GM18520 (cell line): ENCODE results near the gene ZNF668.

Source experiments
- ATAC-seq: cut with Tn5 transposase; IDR thresholded peaks from one replicate; pipeline ENCODE4 v1.9.1; 2021; ENCODE audit not compliant: unreplicated experiment

The ZNF668 gene

GRCh38 chr16:31073970-31074813 lies at the start of gene ZNF668, which contains the start of gene ZNF646:
ZNF668 (minus strand) TSS chr16:31074240; CDS start chr16:31064459, 9,781 bp downstream.
ZNF646 (plus strand) TSS chr16:31074422; CDS start chr16:31076325, 1,903 bp downstream.
- peak; percentile 57 for ATAC-seq

DNA sequence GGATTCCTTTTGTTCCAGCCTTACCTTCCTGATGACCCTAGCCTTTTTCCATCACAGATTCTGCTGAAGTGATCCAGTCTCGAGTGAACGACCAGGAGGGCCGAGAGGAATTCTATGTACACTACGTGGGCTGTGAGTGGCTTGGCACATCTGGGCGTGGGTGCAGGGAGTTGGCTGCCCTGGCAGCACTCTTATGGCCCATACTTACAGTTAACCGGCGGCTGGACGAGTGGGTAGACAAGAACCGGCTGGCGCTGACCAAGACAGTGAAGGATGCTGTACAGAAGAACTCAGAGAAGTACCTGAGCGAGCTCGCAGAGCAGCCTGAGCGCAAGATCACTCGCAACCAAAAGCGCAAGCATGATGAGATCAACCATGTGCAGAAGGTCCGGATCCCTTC lies 46.1 kb upstream of the ZNF668 start:
- ATAC-seq, result no peak

DNA sequence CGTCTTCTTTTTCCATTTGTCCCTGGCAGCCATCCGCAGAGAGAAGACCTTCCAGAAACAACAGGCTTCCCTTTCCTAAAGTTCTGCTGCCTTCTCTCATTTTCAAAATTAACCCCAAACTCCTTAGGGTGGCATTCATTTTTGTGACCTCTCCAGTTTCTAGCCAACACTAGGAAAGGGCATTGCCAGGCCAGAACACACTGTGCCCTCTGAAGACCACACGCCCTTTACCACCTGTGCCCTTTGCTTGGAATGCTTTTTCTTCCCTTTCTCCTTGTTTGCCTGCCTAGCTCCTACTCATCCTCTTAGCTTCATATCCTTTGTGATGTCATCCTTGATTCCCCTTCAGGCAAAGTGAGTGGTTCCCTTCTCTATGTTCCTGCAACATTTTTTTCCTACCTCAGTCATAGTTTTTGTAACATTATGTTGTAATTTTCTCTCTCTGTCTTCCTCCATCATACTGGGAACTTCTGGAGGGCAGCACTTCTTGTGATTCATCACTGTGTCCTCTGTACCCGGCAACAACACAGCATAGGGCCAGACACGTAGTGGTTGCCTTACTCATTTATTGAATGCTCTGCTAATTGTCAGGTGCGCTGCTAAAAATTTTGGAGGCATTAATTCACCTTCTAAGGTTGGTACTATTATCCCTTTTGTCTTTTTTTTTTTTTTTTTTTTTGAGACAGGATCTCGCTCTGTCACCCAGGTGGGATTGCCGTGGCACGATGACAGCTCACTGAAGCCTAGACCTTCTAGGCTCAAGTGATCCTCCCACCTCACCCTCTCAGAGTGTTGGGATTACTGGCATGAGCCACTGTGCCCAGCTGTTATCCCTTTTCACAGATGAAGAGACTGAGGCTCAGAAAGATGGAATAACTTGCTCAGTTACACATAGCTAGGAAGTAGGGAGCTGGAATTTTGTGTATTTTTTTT lies 44.4 kb upstream of the ZNF668 start:
- no peak for ATAC-seq

DNA sequence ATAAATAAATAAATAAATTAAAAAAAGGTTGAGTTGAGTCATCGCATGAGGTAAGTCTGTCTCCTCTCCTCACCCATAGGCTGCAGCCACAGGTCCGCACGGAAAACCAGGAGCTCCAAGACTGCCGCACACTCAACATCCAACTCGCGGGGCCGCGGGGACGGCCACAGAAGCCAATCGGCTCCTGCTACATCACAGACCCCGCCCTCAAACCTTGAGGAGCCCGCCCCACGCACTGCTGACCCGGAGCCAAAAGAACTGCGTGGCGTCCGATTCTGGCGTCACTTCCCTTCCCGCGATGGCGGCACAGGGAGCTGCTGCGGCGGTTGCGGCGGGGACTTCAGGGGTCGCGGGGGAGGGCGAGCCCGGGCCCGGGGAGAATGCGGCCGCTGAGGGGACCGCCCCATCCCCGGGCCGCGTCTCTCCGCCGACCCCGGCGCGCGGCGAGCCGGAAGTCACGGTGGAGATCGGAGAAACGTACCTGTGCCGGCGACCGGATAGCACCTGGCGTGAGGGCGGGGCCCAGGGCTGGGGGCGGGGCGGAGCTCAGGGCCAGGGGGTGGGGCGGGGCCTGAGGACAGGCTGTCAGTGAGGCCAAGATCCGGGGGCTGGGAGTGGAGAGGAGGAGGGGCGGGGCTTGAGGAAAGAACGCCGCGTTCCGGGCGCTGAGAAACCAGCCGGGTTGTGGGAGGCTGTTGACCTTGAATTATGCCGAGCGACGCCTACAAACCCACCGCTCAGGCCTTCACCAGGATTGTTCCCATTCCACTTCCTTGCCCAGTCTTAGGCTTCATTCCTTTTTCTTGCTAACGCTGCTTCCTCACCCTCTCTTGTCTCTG lies 43.6 kb upstream of the ZNF668 start, which contains the start of gene KAT8:
Gene KAT8 (plus strand): TSS at position 281 of the 839 bp plus-strand sequence. CDS start 18 bp downstream, at position 299.
- peak; percentile 82 for ATAC-seq

GRCh38 chr16:31114468-31114867 lies 40.4 kb upstream of the ZNF668 start:
- no peak for ATAC-seq

DNA sequence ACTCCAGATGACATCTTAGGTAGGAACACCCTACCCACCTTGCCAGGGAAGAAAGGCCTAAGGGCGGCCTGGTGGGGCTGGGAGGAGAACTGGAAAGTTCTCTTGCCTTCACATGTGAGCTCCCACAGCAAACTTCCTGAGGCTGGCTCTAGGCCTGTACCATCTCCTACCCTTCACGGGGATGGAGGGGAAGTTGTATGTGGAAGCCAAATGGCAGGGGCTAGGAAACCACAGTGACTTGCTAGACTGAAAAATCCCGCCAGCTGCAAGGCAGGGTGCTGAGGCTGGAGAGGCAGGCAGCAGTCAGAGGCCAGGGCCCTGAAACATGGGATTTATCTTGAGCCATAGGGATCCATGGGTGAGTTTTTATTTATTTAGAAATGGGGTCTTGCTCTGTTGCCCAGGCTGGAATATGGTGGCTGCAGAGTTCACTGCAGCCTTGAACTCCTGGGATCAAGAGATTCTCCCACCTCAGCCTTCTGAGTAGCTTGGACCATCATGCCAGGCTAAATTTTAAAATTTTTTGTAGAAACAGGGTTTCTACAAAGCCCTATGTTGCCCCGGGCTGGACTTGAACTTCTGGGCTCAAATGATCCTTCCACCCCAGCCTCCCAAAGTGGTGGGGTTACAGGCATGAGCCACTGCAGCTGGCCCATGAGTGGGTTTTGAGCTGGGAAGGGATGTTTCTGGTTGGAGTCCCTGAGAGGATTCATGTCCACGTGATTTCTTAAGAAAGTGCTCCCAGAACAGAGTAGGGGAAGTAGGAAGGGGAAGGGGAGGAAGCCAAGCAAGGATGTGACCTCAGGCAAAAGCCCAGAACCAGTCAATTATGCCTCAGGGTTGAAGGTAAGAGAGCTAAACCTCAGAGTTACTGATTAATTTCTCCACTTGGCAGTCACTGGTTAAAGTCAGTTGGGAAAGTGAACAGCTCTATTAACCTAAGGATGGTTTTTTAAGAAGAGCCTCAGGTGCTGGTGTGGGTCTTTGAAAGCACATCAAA lies 39.4 kb upstream of the ZNF668 start:
- ATAC-seq, result no peak

DNA sequence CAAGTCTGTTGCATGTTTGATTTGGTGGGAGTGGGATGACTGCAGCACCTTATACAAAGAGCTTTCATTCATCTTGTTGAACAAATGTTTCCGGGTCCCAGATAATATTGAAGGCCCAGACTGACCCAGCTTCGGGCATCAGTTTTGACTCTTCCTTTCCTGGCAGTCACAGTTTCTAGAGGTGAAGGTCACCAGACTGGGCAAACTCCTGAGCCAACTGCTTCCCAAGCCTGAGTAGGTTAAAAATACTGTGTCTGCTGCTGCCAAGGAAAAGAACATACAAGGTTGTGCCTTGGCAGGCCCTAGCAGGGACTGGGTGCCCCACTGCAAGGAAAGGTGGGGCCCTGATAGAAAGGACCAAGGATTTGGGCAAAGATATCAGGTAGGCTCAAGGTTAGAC lies 38.7 kb upstream of the ZNF668 start:
- ATAC-seq, result no peak

GRCh38 chr16:31111881-31112466 lies 37.9 kb upstream of the ZNF668 start:
- no peak for ATAC-seq

DNA sequence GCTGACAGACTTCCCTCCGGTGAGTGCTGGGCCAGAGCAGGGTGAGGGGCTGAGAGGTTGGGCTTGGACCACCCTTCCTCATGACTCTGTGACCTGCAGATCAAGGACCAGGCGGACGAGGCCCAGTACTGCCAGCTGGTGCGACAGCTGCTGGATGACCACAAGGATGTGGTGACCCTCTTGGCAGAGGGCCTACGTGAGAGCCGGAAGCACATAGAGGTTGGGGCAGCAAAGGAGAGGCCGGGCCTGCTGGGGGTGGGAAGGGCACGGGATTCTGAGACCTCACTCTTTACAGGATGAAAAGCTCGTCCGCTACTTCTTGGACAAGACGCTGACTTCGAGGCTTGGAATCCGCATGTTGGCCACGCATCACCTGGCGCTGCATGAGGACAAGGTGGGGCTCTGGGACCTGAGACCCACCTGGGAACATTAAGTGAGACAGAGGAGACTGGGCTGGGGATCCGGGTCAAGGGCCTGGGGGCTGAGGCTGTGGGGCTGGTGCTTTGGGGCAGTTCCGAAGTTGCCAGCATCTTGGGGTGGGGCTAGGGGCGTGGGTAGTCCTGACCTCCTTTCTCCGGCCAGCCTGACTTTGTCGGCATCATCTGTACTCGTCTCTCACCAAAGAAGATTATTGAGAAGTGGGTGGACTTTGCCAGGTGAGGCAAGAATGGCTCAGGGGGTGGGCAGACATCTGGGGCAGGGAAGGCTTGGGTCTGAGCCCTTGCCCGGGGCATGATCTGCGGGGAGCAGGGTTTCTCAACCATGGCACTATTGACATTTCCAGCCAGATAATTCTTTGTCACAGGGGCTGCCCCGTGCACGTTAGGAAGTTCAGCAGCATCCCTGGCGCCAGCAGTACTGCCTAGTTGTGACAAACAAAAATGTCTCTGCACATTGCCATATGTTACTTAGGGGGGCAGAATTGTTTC lies 36.3 kb upstream of the ZNF668 start:
- no peak for ATAC-seq

GRCh38 chr16:31109622-31110021 lies 35.6 kb upstream of the ZNF668 start:
- ATAC-seq, result no peak

- no peak for ATAC-seq
These were observed 34.9 kb upstream of the ZNF668 start for GRCh38 chr16:31108794-31109558.

DNA sequence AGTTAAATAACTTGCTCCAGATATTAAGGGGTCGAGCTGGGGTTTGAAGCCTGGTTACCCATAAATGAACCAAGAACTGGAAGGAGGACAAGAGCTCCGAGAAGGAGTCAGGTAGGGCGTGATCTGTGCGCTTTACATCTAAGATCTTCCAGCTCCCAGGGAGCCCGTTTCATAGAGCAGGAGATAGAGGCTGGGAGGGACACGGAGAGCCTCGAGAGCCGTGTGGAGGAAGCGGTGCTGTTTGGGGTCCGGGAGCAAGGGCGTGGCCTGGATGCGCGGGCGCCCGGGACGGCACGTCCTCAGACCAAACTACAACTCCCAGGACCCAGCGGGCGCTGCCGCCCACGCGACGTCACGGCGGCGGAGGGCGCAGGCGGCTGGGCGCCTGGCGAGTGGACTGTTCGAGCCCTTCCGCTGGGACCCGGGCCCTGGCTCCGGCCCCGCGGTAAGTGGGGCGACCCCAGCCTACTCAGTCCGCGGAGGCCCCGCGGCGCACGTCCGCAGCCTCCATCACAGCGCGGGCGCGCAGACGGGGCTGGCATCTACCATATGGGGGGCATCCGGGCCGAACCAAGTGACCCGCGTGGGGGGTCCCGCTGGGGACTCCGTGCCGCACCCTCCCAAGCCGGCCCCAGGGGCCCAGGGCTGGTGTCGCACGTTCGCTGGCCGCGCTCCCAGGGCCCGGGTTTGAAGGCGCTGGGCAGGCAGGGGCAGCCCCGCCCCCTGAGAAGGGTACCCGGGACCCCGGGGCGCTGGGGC lies 34.2 kb upstream of the ZNF668 start, which contains the start of gene BCKDK:
Gene BCKDK (plus strand): TSS at position 352 of the 759 bp plus-strand sequence. CDS start 838 bp downstream, outside the sequence.
- ATAC-seq, result peak; percentile 81

DNA sequence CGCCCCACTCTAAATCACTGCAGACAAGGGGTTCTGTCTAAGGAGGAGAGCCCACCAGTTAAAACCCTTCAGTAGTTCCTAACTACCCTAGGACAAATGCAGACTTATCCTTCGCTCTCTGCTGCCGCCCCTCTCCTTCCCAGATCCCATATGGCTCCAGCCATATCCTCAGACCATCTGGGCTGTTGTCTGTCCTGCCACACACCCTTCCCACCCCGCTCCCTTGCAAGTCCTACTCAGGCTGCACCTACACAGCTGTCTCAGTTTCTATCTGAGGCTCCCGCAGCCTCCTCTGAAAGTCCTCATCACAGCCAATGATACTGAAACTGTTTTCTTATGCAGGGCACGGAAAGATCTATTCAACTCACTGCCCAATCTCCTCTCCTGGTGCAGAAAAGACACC lies 33.4 kb upstream of the ZNF668 start:
- peak; percentile 39 for ATAC-seq

- ATAC-seq, result no peak
These were observed 32.7 kb upstream of the ZNF668 start for GRCh38 chr16:31106509-31107464.

GRCh38 chr16:31105677-31106213 lies 31.7 kb upstream of the ZNF668 start:
- no peak for ATAC-seq
